ENCODE measurements around the gene ESR1. TPM values are rescaled to one million over a fixed set of nuclear protein-coding genes. Genes with fewer than 3 reads are reported as not detected.

The ESR1 gene
- total RNA-seq, 1 experiment from 2014 or later, result not detected

DNA sequence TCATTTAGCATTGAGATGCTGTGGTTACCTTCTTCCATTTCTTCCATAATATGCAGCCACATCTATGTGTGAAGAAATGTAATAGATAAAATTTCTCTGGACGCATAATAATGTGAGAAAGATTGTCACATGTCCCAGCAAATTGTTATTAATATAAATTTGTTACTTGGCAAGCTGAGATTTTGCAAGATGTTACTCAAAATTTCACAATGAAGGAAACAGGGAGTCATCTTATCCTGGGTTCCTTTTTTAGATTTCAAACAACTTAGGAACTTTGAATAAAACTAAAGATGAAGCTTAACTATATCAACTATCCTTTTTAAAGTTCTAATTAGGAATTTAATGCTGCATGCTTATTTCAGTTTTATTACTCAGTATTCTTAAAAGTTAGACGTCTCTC lies 3.6 kb downstream of the ESR1 start:
- H3K23me2 ChIP-seq (ENCODE audit: insufficient read length, low read depth, low read length, poor library complexity, severe bottlenecking), result peaks cover 21% of the 10 kb centered on the region
- no peak overlapping the region for H3K4me3 Mint-ChIP-seq
- DNase-seq, result no peak
- no peak overlapping the region for H3K27ac Mint-ChIP-seq
- H3K23ac ChIP-seq (ENCODE audit: insufficient read length, low read depth, low read length), result no peak overlapping the region
- no peaks in the 10 kb centered on the region for H4K20me1 ChIP-seq (ENCODE audit: control insufficient read depth, insufficient read depth, insufficient read length)
- H2AK5ac ChIP-seq (ENCODE audit: insufficient read length, low read length), result no peak overlapping the region
- H3K9me3 ChIP-seq (ENCODE audit: control insufficient read depth, low read depth, low read length), result no peaks in the 10 kb centered on the region
- H4K91ac ChIP-seq (ENCODE audit: insufficient read length, low read depth, low read length), result no peak overlapping the region
- H2BK120ac ChIP-seq (ENCODE audit: low read depth, low read length, poor library complexity, severe bottlenecking), result no peak overlapping the region
- H3K4ac ChIP-seq (ENCODE audit: low read depth, low read length), result no peak overlapping the region
- no peak overlapping the region for H2BK12ac ChIP-seq (ENCODE audit: insufficient read length, low read depth, low read length)
- H3K18ac ChIP-seq (ENCODE audit: insufficient read length, low read depth, low read length), result no peak overlapping the region
- H2BK20ac ChIP-seq (ENCODE audit: low read depth, low read length, poor library complexity, severe bottlenecking), result no peak overlapping the region
- H3K79me2 ChIP-seq (ENCODE audit: insufficient read depth, low read length), result no peaks in the 10 kb centered on the region
- peaks cover 25% of the 10 kb centered on the region for H3K27me3 ChIP-seq (ENCODE audit: insufficient read depth, low read length)
- H3K27ac ChIP-seq (ENCODE audit: insufficient read length, low read depth, low read length), result no peak overlapping the region
- H3K56ac ChIP-seq (ENCODE audit: insufficient read length, low read depth, low read length), result no peak overlapping the region
- H3K14ac ChIP-seq (ENCODE audit: insufficient read depth, low read length), result no peak overlapping the region
- H3T11ph ChIP-seq (ENCODE audit: low read length), result no peak overlapping the region
- H3K27me3 Mint-ChIP-seq (ENCODE audit: low read depth), result peaks cover 72% of the 10 kb centered on the region
- no CpG with 5 or more reads among the region's 2 CpGs for WGBS (ENCODE audit: extremely low coverage, insufficient read length, low lambda C conversion rate)
- no peak overlapping the region for H2BK5ac ChIP-seq (ENCODE audit: insufficient read length, low read length)
- no peaks in the 10 kb centered on the region for H3K36me3 Mint-ChIP-seq (ENCODE audit: insufficient read depth in 1 of 3, low read depth in 3 of 3)
- H3K4me1 Mint-ChIP-seq, result peaks cover 17 to 19% of the 10 kb centered on the region in 2 experiments
- TF ChIP-seq, protein P1, sequence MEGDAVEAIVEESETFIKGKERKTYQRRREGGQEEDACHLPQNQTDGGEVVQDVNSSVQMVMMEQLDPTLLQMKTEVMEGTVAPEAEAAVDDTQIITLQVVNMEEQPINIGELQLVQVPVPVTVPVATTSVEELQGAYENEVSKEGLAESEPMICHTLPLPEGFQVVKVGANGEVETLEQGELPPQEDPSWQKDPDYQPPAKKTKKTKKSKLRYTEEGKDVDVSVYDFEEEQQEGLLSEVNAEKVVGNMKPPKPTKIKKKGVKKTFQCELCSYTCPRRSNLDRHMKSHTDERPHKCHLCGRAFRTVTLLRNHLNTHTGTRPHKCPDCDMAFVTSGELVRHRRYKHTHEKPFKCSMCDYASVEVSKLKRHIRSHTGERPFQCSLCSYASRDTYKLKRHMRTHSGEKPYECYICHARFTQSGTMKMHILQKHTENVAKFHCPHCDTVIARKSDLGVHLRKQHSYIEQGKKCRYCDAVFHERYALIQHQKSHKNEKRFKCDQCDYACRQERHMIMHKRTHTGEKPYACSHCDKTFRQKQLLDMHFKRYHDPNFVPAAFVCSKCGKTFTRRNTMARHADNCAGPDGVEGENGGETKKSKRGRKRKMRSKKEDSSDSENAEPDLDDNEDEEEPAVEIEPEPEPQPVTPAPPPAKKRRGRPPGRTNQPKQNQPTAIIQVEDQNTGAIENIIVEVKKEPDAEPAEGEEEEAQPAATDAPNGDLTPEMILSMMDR (conservative IDR thresholded peaks at IDR 0.05), result no peak
- H3K4me1 ChIP-seq (ENCODE audit: insufficient read depth, low read length), result peaks cover 3% of the 10 kb centered on the region; the same call in 1 of the 2 replicates
- no peak overlapping the region for H4K8ac ChIP-seq (replicated peaks; ENCODE audit: insufficient read length, low read depth, low read length)
- no peak overlapping the region for H2BK15ac ChIP-seq (ENCODE audit: low read depth, low read length)
- no peak overlapping the region for H4K5ac ChIP-seq (ENCODE audit: insufficient read length, low read depth, low read length)
- no peak overlapping the region for H3K9ac ChIP-seq (ENCODE audit: extremely low read depth, insufficient read length, low read length)
- no peak overlapping the region for H2AFZ ChIP-seq (ENCODE audit: low read length)
- no peaks in the 10 kb centered on the region for H3K79me1 ChIP-seq (ENCODE audit: insufficient read depth, low read depth, low read length, poor library complexity, severe bottlenecking)
- no peaks in the 10 kb centered on the region; a peak in 2 of 5 replicates for H3K9me3 Mint-ChIP-seq
- H3K4me2 ChIP-seq (ENCODE audit: insufficient read depth, insufficient read length, low read length), result no peak overlapping the region
